NOMO-1 treated with DMSO at 0.1 percent for 48 hours (cell line): ENCODE measurements around the gene INPP1.
A peak's percentile ranks its signal among the peaks of the same experiment; 100 is the strongest.
"Not testable (repeated sequence)": the region's sequence is repeated elsewhere in the genome, so short reads cannot be mapped to it uniquely, and the experiment has no call there.

Experiments used
- DNase-seq: peaks from one replicate; lab custom pipeline; 2025; ENCODE audit not compliant: unreplicated experiment; lab: John Stamatoyannopoulos, UW

Gene INPP1

GRCh38 chr2:190343536-190344275, at the start of gene INPP1:
TSS of gene INPP1 (plus strand) at chr2:190343589. CDS start at chr2:190360103, 16,514 bp downstream.
- peak; percentile 68 for DNase-seq

DNA sequence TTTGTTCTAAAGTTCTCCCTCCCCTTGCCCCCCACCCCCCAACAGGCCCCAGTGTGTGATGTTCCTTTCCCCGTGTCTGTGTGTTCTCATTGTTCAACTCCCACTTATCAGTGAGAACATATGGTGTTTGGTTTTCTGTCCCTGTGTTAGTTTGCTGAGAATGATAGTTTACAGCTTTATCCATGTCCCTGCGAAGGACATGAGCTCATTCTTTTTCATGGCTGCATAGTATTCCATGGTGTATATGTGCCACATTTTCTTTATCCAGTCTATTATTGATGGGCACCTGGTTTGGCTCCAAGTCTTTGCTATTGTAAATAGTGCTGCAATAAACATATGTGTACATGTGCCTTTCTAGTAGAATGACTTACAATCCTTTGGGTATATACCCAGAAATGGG, 45.5 kb upstream of the INPP1 start:
- DNase-seq = not testable (repeated sequence)

DNA sequence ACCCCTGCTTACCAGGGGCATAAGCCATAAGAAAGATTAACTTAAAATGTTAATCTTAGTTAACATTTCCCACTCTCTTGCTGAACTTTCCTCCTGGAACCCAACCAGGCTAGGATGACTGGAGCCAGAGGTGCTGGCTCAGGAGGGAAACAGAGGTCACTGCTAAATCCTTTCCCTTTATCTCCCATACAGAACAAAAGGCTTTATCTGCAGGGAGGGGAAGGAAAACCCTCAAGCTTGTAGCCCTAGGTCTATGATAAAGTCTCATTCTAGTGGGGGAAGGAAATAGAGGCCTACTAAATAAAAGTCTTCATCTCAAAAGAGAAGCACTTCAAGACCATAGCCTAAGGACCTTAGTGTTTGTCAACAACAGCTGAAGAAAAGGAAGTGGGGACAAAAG, 42.4 kb upstream of the INPP1 start:
- no peak for DNase-seq

DNA sequence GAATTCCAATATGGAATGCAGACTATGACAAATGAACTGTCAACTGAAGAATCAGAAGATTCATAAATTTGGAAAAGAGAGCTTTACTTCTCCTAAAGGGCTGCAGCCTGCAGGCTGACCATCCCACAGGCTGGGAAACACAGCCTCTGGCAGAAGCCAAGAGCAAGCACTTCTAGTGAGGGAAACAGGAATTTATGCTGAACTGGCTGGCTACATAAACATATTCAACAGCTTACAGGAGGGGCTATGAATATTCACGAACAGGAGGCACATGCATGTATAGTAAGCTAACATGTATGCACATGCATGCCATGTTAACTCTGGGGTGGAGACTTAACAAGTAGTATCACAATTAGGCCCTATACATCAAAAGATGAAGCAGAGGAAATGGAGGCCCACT, 41.3 kb upstream of the INPP1 start:
- no peak for DNase-seq

DNA sequence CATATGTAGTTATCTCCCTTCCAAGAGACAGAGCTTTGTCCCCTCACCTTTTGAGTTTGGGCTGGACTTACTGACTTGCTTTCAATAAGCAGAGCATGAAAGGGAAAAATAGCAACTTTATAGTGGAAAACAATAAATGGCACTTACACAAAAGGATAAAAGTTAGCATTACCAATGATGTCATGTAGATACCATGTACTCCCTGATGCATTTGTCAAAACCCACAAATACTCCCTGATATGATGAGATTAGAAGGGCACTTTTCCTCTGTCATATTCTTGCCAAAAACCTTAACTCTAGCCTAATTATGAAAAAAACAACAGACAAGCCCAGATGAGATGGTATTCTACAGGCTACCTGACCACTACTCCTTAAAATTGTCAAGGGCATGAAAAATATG, 39.7 kb upstream of the INPP1 start:
- DNase-seq = no peak

GRCh38 chr2:190304404-190304803, 39.0 kb upstream of the INPP1 start:
- DNase-seq = no peak

DNA sequence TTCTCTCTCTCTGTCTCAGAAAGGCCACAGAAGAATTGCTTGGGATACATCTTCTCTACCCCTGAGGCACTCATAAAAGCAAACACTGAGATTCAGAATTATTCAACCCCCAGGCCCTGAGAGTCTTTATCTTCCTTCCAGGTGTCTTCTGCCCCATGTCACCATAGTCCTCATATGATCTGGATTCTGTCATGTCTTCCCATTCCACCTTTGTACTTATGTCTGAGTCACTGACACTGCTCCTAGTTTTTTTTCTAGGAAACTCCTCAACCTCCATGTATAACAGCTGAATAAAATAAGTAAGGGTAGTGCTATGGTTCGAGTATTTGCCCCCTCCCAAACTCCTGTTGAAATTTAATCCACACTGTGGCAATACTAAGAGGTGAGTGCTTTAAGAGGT, 35.4 kb upstream of the INPP1 start:
- DNase-seq = no peak

GRCh38 chr2:190311893-190312634, 31.3 kb upstream of the INPP1 start:
- DNase-seq = no peak

- not testable (repeated sequence) for DNase-seq
Measured at GRCh38 chr2:190312635-190313025, 30.8 kb upstream of the INPP1 start.

DNA sequence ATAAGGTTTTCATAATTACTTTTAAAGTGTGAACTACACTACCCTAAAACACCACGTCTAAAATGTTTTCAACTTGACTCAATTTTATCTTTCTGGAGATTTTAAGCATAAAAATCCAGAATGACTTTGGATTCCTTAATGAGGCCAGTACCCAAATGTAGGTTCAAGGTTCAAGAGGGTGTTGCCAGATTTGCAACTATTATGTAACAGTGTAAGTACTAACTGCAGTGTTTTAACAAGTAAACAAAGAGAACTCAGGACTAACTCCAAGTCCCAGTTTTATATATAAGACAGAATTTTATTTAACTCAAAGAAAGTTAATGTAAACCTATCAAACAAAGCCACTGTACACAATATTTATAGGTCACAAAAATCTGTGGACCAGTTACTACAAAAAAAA, 29.5 kb upstream of the INPP1 start:
- no peak for DNase-seq

DNA sequence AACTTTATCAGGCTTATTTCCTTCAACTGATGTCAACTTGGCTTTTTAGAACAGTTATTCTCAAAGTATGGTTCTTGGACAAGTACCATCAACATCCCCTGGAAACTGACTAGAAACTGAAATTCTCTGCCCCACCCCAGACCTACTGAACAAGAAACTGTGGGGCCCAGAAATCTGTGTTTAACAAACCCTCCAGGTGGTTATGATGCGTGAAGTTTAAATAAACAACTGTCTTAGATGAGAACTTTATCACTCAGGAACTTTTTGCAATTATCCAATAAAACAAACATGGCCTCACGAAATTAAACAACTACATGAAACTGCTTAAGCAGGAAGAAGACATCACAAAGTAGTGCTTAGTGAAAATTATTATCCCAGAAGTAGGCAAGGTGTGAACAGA, 28.1 kb upstream of the INPP1 start:
- no peak for DNase-seq

- no peak for DNase-seq
Measured at GRCh38 chr2:190318514-190318913, 24.9 kb upstream of the INPP1 start.

DNA sequence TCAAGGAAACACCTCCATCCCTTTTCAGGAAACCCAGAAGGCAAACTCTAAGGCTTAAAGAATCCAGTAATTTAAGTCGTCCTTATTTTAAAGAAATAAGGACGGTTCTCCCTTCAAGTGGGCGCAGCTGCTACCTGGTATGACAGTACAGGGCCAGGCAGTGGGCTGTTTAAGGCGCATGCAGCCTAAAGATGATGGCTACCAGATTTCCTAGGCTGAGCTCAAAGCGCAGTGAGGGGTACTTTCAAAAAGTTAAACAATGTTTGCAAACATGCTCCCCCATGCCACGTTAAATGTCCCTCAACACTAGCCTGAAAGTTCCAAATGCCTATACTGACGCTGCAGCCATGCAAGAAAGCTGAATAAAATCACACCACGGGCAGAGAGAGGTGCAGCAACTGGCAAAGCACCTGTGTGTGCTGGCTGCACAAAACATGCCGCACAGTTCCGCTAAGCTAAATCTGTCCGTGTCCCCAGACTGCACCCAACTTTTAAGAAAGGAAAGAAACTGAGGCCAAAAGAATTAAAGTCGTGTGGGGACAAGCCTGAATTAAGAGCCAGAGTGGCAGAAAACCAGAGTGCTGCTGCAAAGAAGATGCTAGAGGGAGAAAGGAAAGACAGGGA, 24.3 kb upstream of the INPP1 start:
- DNase-seq = no peak

- DNase-seq = peak; percentile 98
Measured at GRCh38 chr2:190319555-190320498, 23.6 kb upstream of the INPP1 start, which contains the start of gene HIBCH. TSS of gene HIBCH (minus strand) at chr2:190319826. CDS start at chr2:190319750, 76 bp downstream.

DNA sequence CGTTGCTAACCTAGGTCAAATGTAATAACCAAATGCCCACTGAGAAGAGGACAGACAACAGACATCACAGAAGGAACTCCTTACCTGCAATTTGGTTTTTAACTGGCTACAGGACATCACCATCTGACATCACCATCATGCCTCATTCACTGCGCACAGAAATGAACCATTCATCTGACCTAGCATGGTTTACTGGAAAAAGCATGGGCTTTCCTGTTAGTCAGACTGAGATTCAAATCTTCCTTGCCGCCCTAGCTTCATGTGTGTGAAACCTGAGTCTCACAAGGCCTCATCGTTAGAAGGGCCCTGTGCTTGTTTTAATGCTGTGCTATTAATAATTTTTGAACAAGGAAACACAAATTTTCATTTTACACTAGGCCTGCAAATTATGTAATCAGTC, 22.7 kb upstream of the INPP1 start:
- no peak for DNase-seq

DNA sequence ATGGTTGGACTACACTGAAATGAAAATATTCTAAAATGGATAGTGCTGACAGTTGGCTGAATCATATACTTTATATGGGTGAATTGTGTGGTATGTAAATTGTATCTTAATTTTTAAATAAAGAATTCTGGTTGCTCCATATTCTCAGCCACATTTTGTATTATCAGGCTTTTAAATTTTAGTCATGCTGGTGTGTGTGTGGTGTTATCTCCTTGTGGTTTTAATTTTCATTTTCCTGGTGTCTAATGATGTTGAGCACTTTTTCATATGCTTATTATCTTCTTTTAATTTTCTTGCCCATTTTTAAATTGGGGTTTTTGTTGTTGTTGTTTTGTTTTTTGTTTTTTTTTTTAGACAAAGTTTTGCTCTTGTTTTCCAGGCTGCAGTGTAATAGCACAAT, 20.0 kb upstream of the INPP1 start:
- DNase-seq = no peak

DNA sequence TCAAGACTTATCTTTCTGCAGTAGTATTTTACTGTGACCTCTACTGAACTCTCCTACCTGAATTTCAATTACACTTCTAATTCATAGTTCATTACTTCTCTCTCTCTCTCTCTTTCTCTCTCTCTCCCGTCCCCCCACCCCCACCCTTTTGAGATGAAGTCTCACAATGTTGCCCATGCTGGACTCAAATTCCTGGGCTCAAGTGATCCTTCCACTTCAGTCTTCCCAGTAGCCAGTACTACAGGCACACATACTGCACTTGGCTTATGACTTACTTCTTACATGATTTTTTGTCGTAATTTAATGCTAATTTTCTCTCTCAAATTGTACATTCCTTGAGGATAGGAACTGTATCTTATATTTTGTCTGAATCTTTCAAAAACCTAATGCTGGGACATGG, 17.8 kb upstream of the INPP1 start:
- no peak for DNase-seq

DNA sequence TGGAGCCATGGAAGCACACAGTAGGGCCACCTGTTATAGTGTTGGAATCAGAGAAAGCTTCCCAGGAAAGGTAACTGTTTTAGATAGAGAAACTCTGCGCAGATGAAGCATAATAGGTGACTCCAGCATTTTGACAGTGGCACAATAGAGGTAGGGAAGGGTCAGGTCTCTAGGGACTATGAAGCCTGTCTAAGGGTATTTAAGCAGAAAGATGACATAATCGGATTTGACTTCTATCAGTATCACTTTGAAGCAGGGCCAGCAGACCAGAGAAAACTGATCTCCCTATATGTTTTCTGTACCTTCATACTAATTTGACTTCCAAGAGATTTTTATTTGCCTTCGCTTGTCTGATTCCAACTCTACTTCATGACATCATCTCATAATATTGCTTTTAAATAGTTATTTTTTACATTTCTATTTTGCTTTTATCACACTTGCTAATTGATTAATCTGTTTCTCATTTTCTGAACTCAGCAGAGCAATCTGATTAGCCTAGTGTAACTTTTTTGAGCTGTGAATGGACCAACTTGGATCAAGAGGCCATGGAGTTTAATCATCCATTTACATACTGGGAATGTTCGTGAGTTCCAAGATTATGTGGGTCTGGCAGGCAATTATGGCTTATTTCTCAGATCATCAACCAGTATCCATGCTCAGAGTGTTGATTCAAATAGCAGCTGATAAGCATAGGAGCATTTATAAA, 15.4 kb upstream of the INPP1 start:
- no peak for DNase-seq

DNA sequence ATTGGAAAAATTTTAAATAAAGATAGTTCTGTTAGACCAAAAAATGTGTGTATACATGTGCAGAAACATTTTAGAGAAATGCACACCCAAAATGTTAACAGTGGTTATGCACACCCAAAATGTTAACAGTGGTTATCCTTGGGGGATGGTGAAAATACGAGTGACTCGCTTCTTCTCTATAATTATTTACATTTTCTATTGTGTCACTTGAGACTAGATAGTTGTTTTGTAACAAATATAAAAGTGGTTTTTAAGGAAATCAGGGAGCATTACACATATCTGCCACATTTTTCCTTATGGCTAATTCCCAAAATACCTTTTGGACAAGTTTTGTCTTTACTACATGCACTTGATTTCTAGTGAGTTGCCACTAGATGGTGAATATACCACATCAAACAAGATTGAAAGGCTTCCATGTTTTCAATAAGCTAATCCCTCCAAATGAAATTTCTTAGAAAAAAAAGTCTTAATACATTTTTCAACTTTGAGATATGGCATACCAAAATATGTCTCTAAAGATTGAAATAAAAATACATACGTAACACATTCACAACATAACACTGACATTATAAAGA, 14.7 kb upstream of the INPP1 start:
- no peak for DNase-seq

GRCh38 chr2:190333395-190333794, 10.0 kb upstream of the INPP1 start:
- no peak for DNase-seq
